NCI-H128 (cell line): ENCODE results near the gene OR2Z1.
"Not testable (repeated sequence)": the region's sequence is repeated elsewhere in the genome, so short reads cannot be mapped to it uniquely, and the experiment has no call there.

ENCODE experiments used
- DNase-seq: peaks from one replicate; lab custom pipeline; 2025; ENCODE audit not compliant: unreplicated experiment; lab: John Stamatoyannopoulos, UW

OR2Z1 gene

DNA sequence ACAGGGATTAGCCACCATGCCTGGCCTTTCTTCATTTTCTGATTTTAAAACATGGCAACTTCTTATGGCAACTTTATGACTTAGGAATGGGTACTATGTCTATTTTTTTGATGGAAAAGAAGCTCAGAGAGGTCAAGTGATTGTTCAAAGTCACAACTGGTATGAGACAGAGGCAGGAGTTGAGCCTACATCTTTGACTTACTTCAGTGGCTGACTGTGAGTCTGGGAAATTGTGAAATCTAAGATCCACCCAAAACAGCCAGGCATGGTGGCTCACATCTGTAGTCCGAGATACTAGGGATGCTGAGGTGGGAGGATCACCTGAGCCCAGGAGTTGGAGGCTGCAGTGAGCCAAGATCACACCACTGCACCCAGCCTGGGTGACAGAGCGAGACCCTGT is 20.5 kb upstream of the OR2Z1 start:
- no peak for DNase-seq

DNA sequence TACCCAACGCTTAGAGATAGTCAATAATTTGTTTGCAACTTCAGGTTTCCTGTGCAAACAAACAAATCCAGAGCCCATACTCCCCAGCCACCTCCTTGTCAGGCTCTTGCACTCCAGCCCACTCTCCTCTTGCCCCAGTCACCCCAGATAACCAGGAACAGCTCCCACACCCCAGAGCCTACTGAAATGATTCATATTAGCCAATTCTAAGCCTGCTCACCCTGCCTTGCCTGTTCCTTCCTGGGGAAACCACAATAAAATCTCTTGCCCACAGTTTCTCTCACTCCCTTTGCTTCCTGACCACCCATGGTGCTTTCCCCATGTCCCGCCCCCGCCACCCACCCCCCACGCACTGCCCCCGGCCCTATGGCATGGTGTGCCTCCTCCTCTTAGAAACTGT is 19.1 kb upstream of the OR2Z1 start:
- DNase-seq: no peak

DNA sequence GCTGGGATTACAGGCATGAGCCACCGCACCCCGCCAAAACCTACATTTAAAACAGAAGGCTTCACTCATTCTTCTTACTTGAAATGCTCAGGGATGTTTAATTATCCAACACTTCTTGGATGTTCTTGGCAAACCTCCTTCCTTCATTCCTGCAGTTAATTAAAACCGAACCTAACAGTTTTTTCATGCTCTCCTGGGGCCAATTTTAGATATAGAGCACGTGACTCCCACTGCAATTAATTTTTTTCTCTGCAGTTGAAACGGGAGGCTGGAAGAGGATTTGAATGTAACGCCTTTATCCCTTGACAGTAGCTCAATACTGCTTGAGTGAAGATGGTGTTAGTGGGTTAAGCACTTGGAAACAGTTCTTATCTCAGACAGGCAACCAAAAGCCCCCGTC is 18.2 kb upstream of the OR2Z1 start:
- DNase-seq: no peak

DNA sequence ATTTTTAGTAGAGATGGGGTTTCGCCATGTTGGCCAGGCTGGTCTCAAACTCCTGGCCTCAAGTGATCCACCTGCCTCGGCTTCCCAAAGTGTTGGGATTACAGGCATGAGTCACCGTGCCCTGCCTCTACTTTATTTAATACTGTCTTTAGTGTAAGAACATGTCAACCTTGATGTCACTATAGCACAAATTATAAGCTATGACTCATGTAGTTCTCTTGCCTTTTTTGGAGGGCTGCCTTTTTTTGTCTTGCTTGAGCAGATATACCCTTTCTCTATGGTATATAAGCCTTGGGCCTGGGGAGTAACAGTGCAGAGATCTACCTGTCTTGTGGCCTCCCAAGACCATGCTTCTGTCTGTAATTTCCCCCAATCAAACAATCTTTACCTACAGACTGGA is 16.1 kb upstream of the OR2Z1 start:
- not testable (repeated sequence) for DNase-seq

DNA sequence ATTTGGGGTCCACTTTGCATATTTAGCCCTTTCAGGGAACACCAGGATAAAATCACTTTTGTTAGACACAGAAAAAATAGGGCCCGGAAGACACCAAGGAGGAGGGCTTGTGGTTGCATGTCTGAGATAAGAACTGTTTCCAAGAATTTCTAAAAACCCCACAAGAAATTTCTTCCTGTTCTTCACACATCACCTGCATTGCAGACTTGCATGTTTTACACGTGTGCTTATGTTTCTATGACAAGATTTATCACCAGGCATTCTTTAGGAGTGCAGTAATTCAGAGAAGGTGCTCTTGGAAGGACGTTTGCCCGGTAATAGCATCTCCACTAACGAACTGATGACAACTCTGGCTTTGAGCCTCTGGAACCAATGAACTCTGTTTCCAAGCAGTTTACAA is 15.7 kb upstream of the OR2Z1 start:
- DNase-seq: no peak

DNA sequence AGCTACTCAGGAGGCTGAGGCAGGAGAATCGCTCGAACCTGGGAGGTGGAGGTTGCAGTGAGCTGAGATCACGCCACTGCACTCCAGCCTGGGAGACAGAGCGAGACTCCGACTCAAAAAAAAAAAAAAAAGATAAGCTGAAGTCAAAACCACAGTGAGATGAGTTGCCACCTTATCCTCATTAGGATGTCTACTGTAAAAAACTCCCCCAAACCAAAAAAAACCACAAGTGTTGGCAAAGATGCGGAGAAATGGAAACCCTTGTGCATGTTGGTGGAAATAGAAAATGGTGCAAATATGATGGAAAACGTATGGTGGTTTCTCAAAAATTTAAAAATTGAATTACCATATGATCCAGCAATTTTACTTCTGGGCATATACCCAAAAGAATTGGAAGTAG is 11.1 kb upstream of the OR2Z1 start:
- not testable (repeated sequence) for DNase-seq

DNA sequence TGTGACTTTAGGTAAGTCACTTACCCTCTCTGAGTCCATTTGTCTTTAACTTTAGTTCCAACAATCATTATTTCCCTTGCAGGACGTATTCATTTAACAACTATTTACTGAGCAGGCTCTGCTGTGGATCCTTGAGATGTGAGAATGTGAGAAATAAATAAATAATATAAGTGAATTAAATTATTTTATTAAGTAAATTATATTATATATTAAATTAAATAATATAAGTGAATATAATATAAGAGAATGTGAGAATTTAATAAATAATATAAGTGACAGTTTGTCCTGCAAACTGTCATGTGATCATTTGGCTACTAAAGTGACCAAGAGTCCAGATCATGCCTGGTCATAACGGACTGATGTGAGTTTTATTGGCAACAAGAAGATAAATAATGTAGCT is 598 bp downstream of the OR2Z1 start:
- no peak for DNase-seq

DNA sequence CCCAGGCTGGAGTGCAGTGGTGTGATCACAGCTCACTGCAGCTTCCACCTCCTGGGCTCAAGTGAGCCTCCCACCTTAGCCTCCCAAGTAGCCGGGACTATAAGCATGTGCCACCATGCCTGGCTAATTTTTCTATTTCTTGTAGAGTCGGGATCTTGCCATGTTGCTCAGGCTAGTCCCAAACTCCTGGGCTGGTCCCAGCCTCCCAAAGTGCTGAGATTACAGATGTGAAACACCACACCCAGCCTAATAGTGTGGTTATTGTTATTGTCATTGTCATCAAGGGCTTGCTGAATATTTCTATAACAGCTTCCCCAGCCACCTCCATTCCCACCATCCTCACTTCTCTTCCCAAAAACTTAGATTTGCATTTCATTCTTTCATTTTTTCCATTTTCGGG is 2.8 kb downstream of the OR2Z1 start:
- DNase-seq: no peak

DNA sequence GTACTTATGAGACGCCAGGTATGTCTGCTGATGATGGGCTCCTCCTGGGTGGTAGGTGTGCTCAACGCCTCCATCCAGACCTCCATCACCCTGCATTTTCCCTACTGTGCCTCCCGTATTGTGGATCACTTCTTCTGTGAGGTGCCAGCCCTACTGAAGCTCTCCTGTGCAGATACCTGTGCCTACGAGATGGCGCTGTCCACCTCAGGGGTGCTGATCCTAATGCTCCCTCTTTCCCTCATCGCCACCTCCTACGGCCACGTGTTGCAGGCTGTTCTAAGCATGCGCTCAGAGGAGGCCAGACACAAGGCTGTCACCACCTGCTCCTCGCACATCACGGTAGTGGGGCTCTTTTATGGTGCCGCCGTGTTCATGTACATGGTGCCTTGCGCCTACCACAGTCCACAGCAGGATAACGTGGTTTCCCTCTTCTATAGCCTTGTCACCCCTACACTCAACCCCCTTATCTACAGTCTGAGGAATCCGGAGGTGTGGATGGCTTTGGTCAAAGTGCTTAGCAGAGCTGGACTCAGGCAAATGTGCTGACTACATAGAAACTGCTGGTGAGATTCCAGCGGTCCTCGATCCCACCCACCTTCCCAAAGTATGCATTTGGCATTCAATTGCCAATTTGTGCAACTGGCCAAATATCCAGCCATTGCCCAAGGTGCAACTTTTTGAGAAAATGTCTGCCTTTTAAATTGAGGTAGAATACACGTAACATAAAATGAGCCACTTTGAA is 10.2 kb downstream of the OR2Z1 start:
- DNase-seq: no peak

DNA sequence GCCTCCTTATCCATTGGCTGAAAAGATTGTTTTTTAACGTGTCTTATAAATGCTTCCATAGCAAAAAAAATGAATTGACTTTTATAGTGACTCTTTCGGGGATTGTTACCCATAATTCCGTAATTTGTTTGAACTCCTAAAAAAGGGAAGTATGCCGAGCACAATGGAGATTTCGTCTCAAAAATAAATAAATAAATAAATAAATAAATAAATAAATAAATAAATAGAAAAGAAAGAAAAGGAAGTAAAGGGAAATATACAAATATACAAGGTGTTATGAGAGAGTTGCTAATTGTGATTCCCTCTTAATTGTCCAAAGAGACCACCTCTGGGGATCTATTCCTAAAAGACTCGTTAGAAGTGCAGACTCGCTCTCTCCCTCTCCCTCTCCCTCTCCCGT is 16.9 kb downstream of the OR2Z1 start:
- no peak for DNase-seq

DNA sequence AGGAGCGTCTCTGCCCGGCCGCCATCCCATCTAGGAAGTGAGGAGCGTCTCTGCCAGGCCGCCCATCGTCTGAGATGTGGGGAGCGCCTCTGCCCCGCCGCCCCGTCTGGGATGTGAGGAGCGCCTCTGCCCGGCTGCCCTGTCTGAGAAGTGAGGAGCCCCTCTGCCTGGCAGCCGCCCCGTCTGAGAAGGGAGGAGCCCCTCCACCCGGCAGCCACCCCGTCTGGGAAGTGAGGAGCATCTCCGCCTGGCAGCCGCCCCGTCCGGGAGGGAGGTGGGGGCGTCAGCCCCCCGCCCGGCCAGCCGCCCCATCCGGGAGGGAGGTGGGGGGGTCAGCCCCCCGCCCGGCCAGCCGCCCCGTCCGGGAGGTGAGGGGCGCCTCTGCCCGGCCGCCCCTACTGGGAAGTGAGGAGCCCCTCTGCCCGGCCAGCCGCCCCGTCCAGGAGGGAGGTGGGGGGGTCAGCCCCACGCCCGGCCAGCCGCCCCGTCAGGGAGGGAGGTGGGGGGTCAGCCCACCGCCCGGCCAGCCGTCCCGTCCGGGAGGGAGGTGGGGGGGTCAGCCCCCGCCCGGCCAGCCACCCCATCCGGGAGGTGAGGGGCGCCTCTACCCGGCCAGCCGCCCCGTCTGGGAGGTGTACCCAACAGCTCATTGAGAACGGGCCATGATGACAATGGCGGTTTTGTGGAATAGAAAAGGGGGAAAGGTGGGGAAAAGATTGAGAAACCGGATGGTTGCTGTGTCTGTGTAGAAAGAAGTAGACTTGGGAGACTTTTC is 18.0 kb downstream of the OR2Z1 start:
- not testable (repeated sequence) for DNase-seq

DNA sequence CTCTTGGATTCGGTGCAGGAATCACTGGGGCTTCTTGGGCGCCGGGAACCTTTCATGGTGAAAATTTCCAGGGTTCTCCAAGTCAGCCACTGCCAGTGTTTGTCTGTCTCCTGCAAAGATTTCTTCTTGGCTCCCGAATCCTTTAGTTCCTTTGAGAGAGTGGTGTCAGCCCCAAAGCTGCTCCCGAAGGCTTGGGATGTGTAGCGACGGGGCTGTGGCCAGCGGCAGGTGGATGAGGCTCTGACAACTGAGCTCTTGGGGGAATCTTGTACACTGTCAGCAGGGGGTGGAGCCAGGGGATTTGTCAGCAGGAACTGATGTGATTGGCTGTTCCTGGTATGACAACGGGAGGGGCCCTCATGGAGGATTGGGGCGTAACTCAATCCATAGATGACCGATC is 45.8 kb downstream of the OR2Z1 start:
- DNase-seq: not testable (repeated sequence)

DNA sequence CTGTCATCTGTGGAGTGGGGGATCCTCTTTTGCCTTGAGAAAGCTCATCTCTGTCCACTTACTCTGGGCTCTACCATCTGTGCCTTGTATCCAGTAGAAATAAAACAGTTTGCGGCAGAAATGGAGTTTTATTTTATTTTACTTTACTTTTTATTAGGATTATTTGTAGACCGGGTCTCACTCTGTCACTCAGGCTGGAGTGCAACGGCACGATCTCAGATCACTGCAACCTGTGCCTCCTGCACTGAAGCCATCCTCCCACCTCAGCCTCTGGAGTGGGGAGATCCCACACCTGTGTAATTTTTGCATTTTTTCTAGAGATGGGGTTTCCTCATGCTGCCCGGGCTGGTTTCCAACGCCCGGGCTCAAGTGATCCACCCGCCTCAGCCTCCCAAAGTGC is 47.8 kb downstream of the OR2Z1 start:
- not testable (repeated sequence) for DNase-seq

DNA sequence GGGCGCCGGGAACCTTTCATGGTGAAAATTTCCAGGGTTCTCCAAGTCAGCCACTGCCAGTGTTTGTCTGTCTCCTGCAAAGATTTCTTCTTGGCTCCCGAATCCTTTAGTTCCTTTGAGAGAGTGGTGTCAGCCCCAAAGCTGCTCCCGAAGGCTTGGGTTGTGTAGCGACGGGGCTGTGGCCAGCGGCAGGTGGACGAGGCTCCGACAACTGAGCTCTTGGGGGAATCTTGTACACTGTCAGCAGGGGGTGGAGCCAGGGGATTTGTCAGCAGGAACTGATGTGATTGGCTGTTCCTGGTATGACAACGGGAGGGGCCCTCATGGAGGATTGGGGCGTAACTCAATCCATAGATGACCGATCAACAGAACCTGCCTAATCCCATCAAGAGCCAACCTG is 52.2 kb downstream of the OR2Z1 start:
- DNase-seq: not testable (repeated sequence)
